NB4 (cell line): ENCODE data around the gene KCNC1.

ENCODE experiments used
- CTCF ChIP-seq: IDR thresholded peaks from one replicate; pipeline ENCODE4 v1.5.1; 2012; ENCODE audit warnings: low read depth, low read length
- MYC ChIP-seq: IDR thresholded peaks from 2 replicates; pipeline ENCODE4 v1.6.1; 2011; ENCODE audit warnings: low read depth, low read length

GRCh38 chr11:17730608-17731462 lies 3.7 kb upstream of the KCNC1 start:
- TF ChIP-seq CTCF (peak; percentile 86), MYC (no peak; the same call in 1 of the 2 replicates)
